ENCODE data around the gene ATR. TPM values are rescaled to one million over a fixed set of nuclear protein-coding genes. Genes with fewer than 3 reads are reported as not detected.
"Not testable (repeated sequence)": the region's sequence is repeated elsewhere in the genome, so short reads cannot be mapped to it uniquely, and the experiment has no call there.

Gene ATR
- total RNA-seq, 1 donor from 2014 or later, result 29.1 TPM

- Mint-ChIP-seq H3K4me1 (ENCODE audit: low read depth) (peaks cover 12% of the 10 kb centered on the region), H3K36me3 (ENCODE audit: low read depth) (peaks cover 47% of the 10 kb centered on the region), H3K4me3 (ENCODE audit: low read depth) (no peak overlapping the region), H3K27me3 (ENCODE audit: low read depth) (no peaks in the 10 kb centered on the region), H3K9me3 (no peaks in the 10 kb centered on the region), H3K27ac (no peak overlapping the region)
- intact Hi-C loops (cut with micrococcal nuclease), result no loop called here
- no peak for DNase-seq (ENCODE audit: low spot score)
Measured at GRCh38 chr3:142429582-142429981, 149.0 kb downstream of the ATR start.

- no peaks in the 10 kb centered on the region for H3K27me3 Mint-ChIP-seq (ENCODE audit: low read depth)
- intact Hi-C loops (cut with micrococcal nuclease), result no loop called here
- DNase-seq (ENCODE audit: low spot score), result no peak
- H3K4me1 Mint-ChIP-seq (ENCODE audit: low read depth), result peaks cover 5% of the 10 kb centered on the region
- H3K36me3 Mint-ChIP-seq (ENCODE audit: low read depth), result peaks cover 40% of the 10 kb centered on the region
- no peak overlapping the region for H3K27ac Mint-ChIP-seq
- H3K4me3 Mint-ChIP-seq (ENCODE audit: low read depth), result no peak overlapping the region
- H3K9me3 Mint-ChIP-seq, result no peaks in the 10 kb centered on the region
Measured at GRCh38 chr3:142424754-142425153, 153.8 kb downstream of the ATR start.

- Mint-ChIP-seq H3K27ac (no peak overlapping the region), H3K36me3 (ENCODE audit: low read depth) (peaks cover 50% of the 10 kb centered on the region), H3K27me3 (ENCODE audit: low read depth) (no peaks in the 10 kb centered on the region), H3K4me1 (ENCODE audit: low read depth) (no peaks in the 10 kb centered on the region), H3K4me3 (ENCODE audit: low read depth) (no peak overlapping the region), H3K9me3 (no peaks in the 10 kb centered on the region)
- no peak for DNase-seq (ENCODE audit: low spot score)
- intact Hi-C loops (cut with micrococcal nuclease), result no loop called here
Measured at GRCh38 chr3:142418926-142419592, 159.5 kb downstream of the ATR start.

- no peak for DNase-seq (ENCODE audit: low spot score)
- Mint-ChIP-seq H3K27me3 (ENCODE audit: low read depth) (no peaks in the 10 kb centered on the region), H3K9me3 (no peaks in the 10 kb centered on the region), H3K27ac (no peak overlapping the region), H3K36me3 (ENCODE audit: low read depth) (peaks cover 54% of the 10 kb centered on the region), H3K4me3 (ENCODE audit: low read depth) (no peak overlapping the region), H3K4me1 (ENCODE audit: low read depth) (no peaks in the 10 kb centered on the region)
- intact Hi-C loops (cut with micrococcal nuclease), result no loop called here
Measured at GRCh38 chr3:142417302-142417701, 161.2 kb downstream of the ATR start.

- H3K9me3 Mint-ChIP-seq; intact Hi-C loops (cut with micrococcal nuclease); DNase-seq (ENCODE audit: low spot score); H3K4me3 Mint-ChIP-seq (ENCODE audit: low read depth); H3K27me3 Mint-ChIP-seq (ENCODE audit: low read depth); H3K27ac Mint-ChIP-seq; H3K4me1 Mint-ChIP-seq (ENCODE audit: low read depth): not testable (repeated sequence)
- peaks cover 67% of the 10 kb centered on the region for H3K36me3 Mint-ChIP-seq (ENCODE audit: low read depth)
Measured at GRCh38 chr3:142400537-142400936, 178.0 kb downstream of the ATR start.

Other genes starting within 250 kb of the ATR start
- 51.4 and 55.4 TPM in 2 replicates for gene XRN1, start 130.7 kb downstream of the ATR start, total RNA-seq
- 6.2 and 6.8 TPM in 2 replicates for gene PLS1, start 17.7 kb upstream of the ATR start, total RNA-seq
- 1.4 and 2.5 TPM in 2 replicates for gene TRPC1, start 145.3 kb upstream of the ATR start, total RNA-seq